HEK293T (cell line): Measurements from ENCODE around the gene GPR39.
"Not testable (repeated sequence)": the region's sequence is repeated elsewhere in the genome, so short reads cannot be mapped to it uniquely, and the experiment has no call there.

Experiments used
- ARNT ChIP-seq: fragments of 450-650 bp; IDR thresholded peaks from 2 replicates; pipeline ENCODE4 v1.6.1; 2017; ENCODE audit warnings: mild to moderate bottlenecking
- BHLHE40 ChIP-seq: fragments of 450-650 bp; IDR thresholded peaks from 2 replicates; pipeline ENCODE4 v1.6.1; 2016; ENCODE audit warnings: mild to moderate bottlenecking, moderate library complexity, borderline replicate concordance
- FOXA1 ChIP-seq: fragments of 450-650 bp; IDR thresholded peaks from 2 replicates; pipeline ENCODE4 v1.6.1; 2016; ENCODE audit warnings: mild to moderate bottlenecking
- FOXM1 ChIP-seq: fragments of 450-650 bp; IDR thresholded peaks from 2 replicates; pipeline ENCODE4 v1.6.1; 2017; ENCODE audit warnings: mild to moderate bottlenecking, borderline replicate concordance
- HDGF ChIP-seq: fragments of 450-650 bp; IDR thresholded peaks from 2 replicates; pipeline ENCODE4 v1.6.1; 2017; ENCODE audit warnings: antibody characterized with exemption, borderline replicate concordance
- LEF1 ChIP-seq: fragments of 450-650 bp; IDR thresholded peaks from 2 replicates; pipeline ENCODE4 v1.6.1; 2017; ENCODE audit warnings: mild to moderate bottlenecking, borderline replicate concordance

DNA sequence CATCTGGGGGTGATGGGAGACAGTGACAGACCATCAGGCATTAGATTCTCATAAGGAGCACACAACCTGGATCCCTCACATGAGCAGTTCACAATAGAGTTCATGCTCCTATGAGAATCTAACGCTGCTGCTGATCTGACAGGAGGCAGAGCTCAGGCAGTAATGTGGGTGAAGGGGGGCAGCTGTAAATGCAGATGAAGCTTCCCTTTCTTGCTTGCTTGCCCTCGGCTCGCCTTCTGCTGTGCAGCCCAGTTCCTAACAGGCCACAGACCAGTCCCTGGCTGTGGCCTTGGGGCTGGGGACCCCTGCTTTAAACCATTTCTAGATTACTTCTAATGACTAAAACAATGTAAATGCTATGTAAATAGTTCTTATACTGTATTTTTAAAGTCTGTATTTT, 19.6 kb upstream of the GPR39 start:
- TF ChIP-seq FOXA1, LEF1, FOXM1, ARNT, HDGF, BHLHE40: not testable (repeated sequence)
